Stimulated activated CD8-positive, alpha-beta memory T cell treated with anti-CD3 and anti-CD28 coated beads, Interleukin-12 subunit alpha, Interleukin-12 subunit beta, amount 100 ng/mL, for 24 hours (primary cell): ENCODE results near the gene SERPINA5.
"Not testable (repeated sequence)": the region's sequence is repeated elsewhere in the genome, so short reads cannot be mapped to it uniquely, and the experiment has no call there.

Experiments
- DNase-seq: peaks from one replicate; pipeline ENCODE4 v3.0.0-alpha.2; 2020; ENCODE audit errors: extremely low read depth

Gene SERPINA5

GRCh38 chr14:94598816-94599655 lies 17.8 kb downstream of the SERPINA5 start:
- no peak for DNase-seq

- DNase-seq, result no peak
Measured at GRCh38 chr14:94599656-94600004, 18.4 kb downstream of the SERPINA5 start.

GRCh38 chr14:94600148-94600545 lies 18.9 kb downstream of the SERPINA5 start:
- DNase-seq, result no peak

GRCh38 chr14:94601884-94602391 lies 20.7 kb downstream of the SERPINA5 start:
- no peak for DNase-seq

GRCh38 chr14:94602722-94603121 lies 21.5 kb downstream of the SERPINA5 start:
- DNase-seq, result no peak

GRCh38 chr14:94605361-94605760 lies 24.1 kb downstream of the SERPINA5 start:
- no peak for DNase-seq

GRCh38 chr14:94608966-94609365 lies 27.7 kb downstream of the SERPINA5 start:
- not testable (repeated sequence) for DNase-seq

GRCh38 chr14:94611179-94611578 lies 30.0 kb downstream of the SERPINA5 start:
- DNase-seq, result no peak

GRCh38 chr14:94612174-94612573 lies 30.9 kb downstream of the SERPINA5 start, which contains the start of gene SERPINA3:
Gene SERPINA3 (plus strand): TSS chr14:94612391. CDS start chr14:94614442, 2,051 bp downstream.
- no peak for DNase-seq

- DNase-seq, result no peak
Measured at GRCh38 chr14:94612580-94613554, 31.6 kb downstream of the SERPINA5 start.

GRCh38 chr14:94613720-94614644 lies 32.8 kb downstream of the SERPINA5 start:
- DNase-seq, result no peak

- DNase-seq, result no peak
Measured at GRCh38 chr14:94614802-94615201, 33.6 kb downstream of the SERPINA5 start.

GRCh38 chr14:94615254-94615653 lies 34.0 kb downstream of the SERPINA5 start:
- DNase-seq, result no peak

GRCh38 chr14:94615823-94616570 lies 34.8 kb downstream of the SERPINA5 start:
- no peak for DNase-seq

GRCh38 chr14:94617366-94617941 lies 36.2 kb downstream of the SERPINA5 start:
- no peak for DNase-seq

GRCh38 chr14:94617988-94618822 lies 37.0 kb downstream of the SERPINA5 start:
- DNase-seq, result no peak

- DNase-seq, result no peak
Measured at GRCh38 chr14:94619297-94619696, 38.1 kb downstream of the SERPINA5 start.

- no peak for DNase-seq
Measured at GRCh38 chr14:94620597-94620996, 39.4 kb downstream of the SERPINA5 start.
